Fibroblast of mammary gland (primary cell): ENCODE data around the gene MAT2A.

Experiments
- DNase-seq: peaks from one replicate; pipeline ENCODE4 v3.0.0-alpha.2; 2010; ENCODE audit warnings: low read depth
- H3K4me3 ChIP-seq: 2 replicates; pipeline ENCODE4 v1.5.1; 2011; ENCODE audit warnings: low read depth, mild to moderate bottlenecking, low read length, moderate library complexity; ENCODE audit not compliant: control insufficient read depth
- CTCF ChIP-seq: conservative IDR thresholded peaks from 2 replicates; pipeline ENCODE4 v1.5.1; 2011; ENCODE audit warnings: low read depth, low read length, inconsistent platforms; ENCODE audit not compliant: control insufficient read depth, insufficient read depth

Gene MAT2A

GRCh38 chr2:85525029-85525428, 13.9 kb upstream of the MAT2A start:
- no peak for TF ChIP-seq CTCF
- no peak for DNase-seq
- no peak overlapping the region for H3K4me3 ChIP-seq

- TF ChIP-seq CTCF = no peak
These were observed 13.4 kb upstream of the MAT2A start for GRCh38 chr2:85525567-85525966.

GRCh38 chr2:85527787-85528186, 11.2 kb upstream of the MAT2A start:
- TF ChIP-seq CTCF = no peak
- H3K4me3 ChIP-seq = no peak overlapping the region
- no peak for DNase-seq

More at GRCh38 chr2:85525567-85525966, 13.4 kb upstream of the MAT2A start:
- no peak for DNase-seq
- no peak overlapping the region for H3K4me3 ChIP-seq

DNA sequence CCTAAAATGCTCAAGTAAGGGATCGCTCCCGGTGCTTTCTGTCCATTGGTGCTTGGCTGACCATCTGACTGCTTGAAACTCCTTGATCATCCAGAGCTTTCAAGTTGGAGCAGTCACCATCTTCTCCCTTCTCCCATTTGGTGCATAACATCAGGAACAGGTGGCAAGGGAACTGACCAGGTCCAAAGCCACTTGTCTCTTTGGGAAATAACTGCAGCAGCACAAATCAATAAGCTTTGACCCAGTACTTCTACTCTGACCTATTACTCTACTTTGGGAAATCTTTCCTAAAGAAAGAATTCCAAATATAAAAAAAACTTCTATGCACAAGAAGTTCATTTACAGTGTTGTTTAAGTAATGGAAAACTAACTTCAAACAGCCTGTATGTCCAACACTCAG, 10.6 kb upstream of the MAT2A start:
- H3K4me3 ChIP-seq = no peak overlapping the region
- no peak for TF ChIP-seq CTCF
- DNase-seq = no peak

GRCh38 chr2:85529809-85530208, 9.2 kb upstream of the MAT2A start:
- no peak for TF ChIP-seq CTCF
- no peak overlapping the region for H3K4me3 ChIP-seq
- DNase-seq = no peak

DNA sequence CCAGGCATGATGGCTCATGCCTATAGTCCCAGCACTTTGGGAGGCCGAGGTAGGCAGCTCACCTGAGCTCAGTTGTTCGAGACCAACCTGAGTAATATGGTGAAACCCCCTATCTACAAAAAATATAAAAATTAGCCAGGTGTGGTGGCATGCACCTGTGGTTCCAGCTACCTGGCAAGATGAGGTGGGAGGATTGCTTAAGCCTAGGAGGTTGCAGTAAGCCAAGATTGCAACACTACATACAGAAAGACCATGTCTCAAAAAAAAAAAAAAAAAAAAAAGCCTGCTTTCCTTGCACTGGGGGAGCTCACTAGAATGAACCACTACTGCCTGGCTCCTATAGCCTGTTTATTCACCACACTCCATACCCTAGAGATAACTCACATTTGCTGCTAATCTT, 7.4 kb upstream of the MAT2A start:
- DNase-seq = no peak
- no peak overlapping the region for H3K4me3 ChIP-seq
- TF ChIP-seq CTCF = no peak

- TF ChIP-seq CTCF = no peak
- no peak for DNase-seq
- no peak overlapping the region for H3K4me3 ChIP-seq
These were observed 4.9 kb upstream of the MAT2A start for GRCh38 chr2:85534099-85534498.
